GM19438 (cell line): Measurements from ENCODE around the gene ATP8A1.

Experiments used
- ATAC-seq: cut with Tn5 transposase; IDR thresholded peaks from one replicate; pipeline ENCODE4 v1.9.1; 2021; ENCODE audit warnings: low read depth; ENCODE audit not compliant: unreplicated experiment

ATP8A1 gene

GRCh38 chr4:42578187-42578586 is 78.7 kb downstream of the ATP8A1 start:
- no peak for ATAC-seq

- no peak for ATAC-seq
These were observed 82.0 kb downstream of the ATP8A1 start for GRCh38 chr4:42574870-42575430.

GRCh38 chr4:42573249-42573648 is 83.7 kb downstream of the ATP8A1 start:
- no peak for ATAC-seq

- ATAC-seq: no peak
These were observed 86.7 kb downstream of the ATP8A1 start for GRCh38 chr4:42570221-42570620.

- ATAC-seq: peak; percentile 92
These were observed 88.2 kb downstream of the ATP8A1 start for GRCh38 chr4:42568610-42569207.

- no peak for ATAC-seq
These were observed 90.1 kb downstream of the ATP8A1 start for GRCh38 chr4:42566835-42567234.

GRCh38 chr4:42562016-42562415 is 94.9 kb downstream of the ATP8A1 start:
- no peak for ATAC-seq

- ATAC-seq: no peak
These were observed 95.9 kb downstream of the ATP8A1 start for GRCh38 chr4:42561031-42561430.

GRCh38 chr4:42560467-42560861 is 96.4 kb downstream of the ATP8A1 start:
- ATAC-seq: no peak

- ATAC-seq: no peak
These were observed 98.7 kb downstream of the ATP8A1 start for GRCh38 chr4:42558156-42558555.

- no peak for ATAC-seq
These were observed 101.1 kb downstream of the ATP8A1 start for GRCh38 chr4:42555828-42556227.

- ATAC-seq: no peak
These were observed 102.8 kb downstream of the ATP8A1 start for GRCh38 chr4:42554072-42554471.

GRCh38 chr4:42549896-42550295 is 107.0 kb downstream of the ATP8A1 start:
- no peak for ATAC-seq

GRCh38 chr4:42547805-42548204 is 109.1 kb downstream of the ATP8A1 start:
- ATAC-seq: no peak

GRCh38 chr4:42543762-42544161 is 113.1 kb downstream of the ATP8A1 start:
- ATAC-seq: no peak

GRCh38 chr4:42543126-42543525 is 113.8 kb downstream of the ATP8A1 start:
- ATAC-seq: no peak

GRCh38 chr4:42541647-42542046 is 115.3 kb downstream of the ATP8A1 start:
- ATAC-seq: no peak

GRCh38 chr4:42533042-42533441 is 123.9 kb downstream of the ATP8A1 start:
- no peak for ATAC-seq

GRCh38 chr4:42531341-42532030 is 125.4 kb downstream of the ATP8A1 start:
- ATAC-seq: no peak

- ATAC-seq: no peak
These were observed 133.7 kb downstream of the ATP8A1 start for GRCh38 chr4:42523066-42523718.

GRCh38 chr4:42519803-42520417 is 137.0 kb downstream of the ATP8A1 start:
- peak; percentile 59 for ATAC-seq
